HAP-1 (cell line): ENCODE data around the gene XG.
"Not testable (repeated sequence)": the region's sequence is repeated elsewhere in the genome, so short reads cannot be mapped to it uniquely, and the experiment has no call there.

ENCODE experiments used
- DNase-seq, 2 experiments: peaks; one replicate each; pipeline ENCODE4 v3.0.0-alpha.2; 2016 to 2020; ENCODE audit warnings: low spot score in 2 of 2
- H3K27me3 ChIP-seq: fragments of 250-450 bp; sonication (Bioruptor Pico); 2 replicates; pipeline ENCODE4 v1.5.1; 2020; ENCODE audit warnings: low read depth, mild to moderate bottlenecking, moderate library complexity
- H3K36me3 ChIP-seq: fragments of 250-450 bp; sonication (Bioruptor Pico); replicated peaks from 2 replicates; pipeline ENCODE4 v1.5.1; 2020; ENCODE audit warnings: mild to moderate bottlenecking
- H3K4me1 ChIP-seq: fragments of 250-450 bp; sonication (Bioruptor Pico); 2 replicates; pipeline ENCODE4 v1.5.1; 2020; ENCODE audit warnings: mild to moderate bottlenecking
- H3K4me3 ChIP-seq: fragments of 250-450 bp; sonication (Bioruptor Pico); 2 replicates; pipeline ENCODE4 v1.5.1; 2020; ENCODE audit warnings: mild to moderate bottlenecking, moderate library complexity
- H3K9me3 ChIP-seq: fragments of 250-450 bp; sonication (Bioruptor Pico); 2 replicates; pipeline ENCODE4 v1.5.1; 2020; ENCODE audit warnings: mild to moderate bottlenecking, moderate library complexity
- in situ Hi-C: fragments of 300-500 bp; cut with MboI; formaldehyde crosslinking; loops from 3 replicates; pipeline ENCODE4 v1.14.3; 2020; ENCODE audit warnings: low sequenced_read_pairs, inconsistent platforms, mixed read lengths

The XG gene

GRCh38 chrX:2715066-2715600, 36.7 kb upstream of the XG start:
- H3K4me1 ChIP-seq = peaks cover 14% of the 10 kb centered on the region
- no peak for DNase-seq
- in situ Hi-C loops = no loop called here
- H3K36me3 ChIP-seq = peaks cover 36% of the 10 kb centered on the region
- no peak overlapping the region for H3K4me3 ChIP-seq
- H3K9me3 ChIP-seq = no peaks in the 10 kb centered on the region
- H3K27me3 ChIP-seq = no peaks in the 10 kb centered on the region

DNA sequence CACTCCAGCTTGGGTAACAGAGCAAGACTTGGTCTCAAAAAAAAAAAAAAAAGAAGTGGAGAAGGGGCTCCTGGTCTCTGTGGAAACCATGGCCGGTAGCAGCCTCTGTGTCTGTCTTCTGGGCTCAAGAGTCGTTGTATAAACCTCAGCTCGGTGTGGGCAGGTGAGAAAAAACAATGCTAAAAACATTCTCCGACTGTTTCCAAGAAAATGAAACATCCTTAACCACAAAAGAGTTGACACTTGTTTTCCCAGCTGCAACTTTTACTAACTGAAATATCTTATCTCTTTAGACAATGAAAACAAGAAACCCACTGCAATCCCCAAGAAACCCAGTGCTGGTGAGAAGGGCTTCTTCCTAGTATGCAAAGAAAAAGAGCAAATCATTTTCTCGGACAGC, 34.5 kb upstream of the XG start:
- Histone ChIP-seq H3K36me3 (peaks cover 46% of the 10 kb centered on the region), H3K9me3 (no peaks in the 10 kb centered on the region), H3K4me3 (no peak overlapping the region), H3K4me1 (no peaks in the 10 kb centered on the region), H3K27me3 (no peaks in the 10 kb centered on the region)
- in situ Hi-C loops = no loop called here
- no peak for DNase-seq

DNA sequence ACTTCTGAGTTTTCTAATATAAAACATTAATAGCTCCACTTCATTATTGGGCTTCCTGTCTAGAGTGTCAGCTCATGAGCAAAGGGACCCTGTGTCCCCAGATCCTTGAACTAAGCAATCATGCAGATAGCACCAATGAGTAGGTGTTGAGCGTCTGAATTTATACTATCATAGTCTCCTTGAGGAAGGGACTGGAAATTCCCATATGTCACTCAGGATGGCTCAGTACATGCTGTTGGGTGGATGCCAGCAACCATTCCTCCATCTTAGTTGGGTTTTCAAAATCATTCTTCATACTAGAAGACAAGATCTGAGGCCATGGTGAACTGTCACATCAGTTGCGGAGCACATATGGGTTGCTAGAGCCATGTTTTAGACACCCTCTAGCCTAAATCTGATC, 33.0 kb upstream of the XG start:
- Histone ChIP-seq H3K4me1 (no peaks in the 10 kb centered on the region), H3K9me3 (no peaks in the 10 kb centered on the region), H3K27me3 (no peaks in the 10 kb centered on the region), H3K4me3 (no peak overlapping the region), H3K36me3 (peaks cover 61% of the 10 kb centered on the region)
- in situ Hi-C loops = no loop called here
- DNase-seq = no peak

DNA sequence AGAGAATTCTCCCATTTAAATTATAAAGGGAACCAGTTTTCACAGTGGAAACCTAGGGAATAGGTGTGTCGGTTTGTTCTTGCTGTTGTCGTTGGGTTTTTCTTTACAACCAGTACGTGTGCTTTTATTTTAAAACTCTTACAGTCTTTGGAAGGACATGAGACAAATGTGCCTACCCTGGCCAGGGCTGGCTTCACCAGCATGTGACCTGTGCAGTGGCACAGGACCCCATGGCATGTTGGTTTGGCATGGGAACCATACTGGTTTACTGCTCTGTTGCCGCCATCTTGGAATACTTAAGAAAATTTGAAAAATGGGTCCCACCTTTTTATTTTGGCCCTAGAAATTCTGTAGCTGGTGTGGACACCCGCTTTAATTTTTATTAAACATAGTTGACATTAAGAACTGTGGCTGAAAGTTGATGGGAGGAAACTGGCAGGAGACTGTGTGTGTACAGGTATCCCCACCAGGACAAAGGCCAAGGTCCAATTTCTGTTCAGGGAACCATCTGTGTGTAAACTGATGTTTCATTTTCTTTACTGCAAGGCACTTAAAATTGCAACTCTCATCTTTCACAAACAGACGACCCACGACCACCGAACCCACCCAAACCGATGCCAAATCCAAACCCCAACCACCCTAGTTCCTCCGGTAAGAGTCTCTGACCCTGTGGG, 31.9 kb upstream of the XG start:
- Histone ChIP-seq H3K4me3 (no peak overlapping the region), H3K9me3 (no peaks in the 10 kb centered on the region), H3K27me3 (no peaks in the 10 kb centered on the region), H3K36me3 (peaks cover 61% of the 10 kb centered on the region), H3K4me1 (no peaks in the 10 kb centered on the region)
- in situ Hi-C loops = no loop called here
- DNase-seq = no peak

GRCh38 chrX:2723286-2723879, 28.5 kb upstream of the XG start:
- no peaks in the 10 kb centered on the region for H3K4me1 ChIP-seq
- no peaks in the 10 kb centered on the region for H3K27me3 ChIP-seq
- in situ Hi-C loops = no loop called here
- peaks cover 68% of the 10 kb centered on the region for H3K36me3 ChIP-seq
- H3K9me3 ChIP-seq = no peaks in the 10 kb centered on the region
- no peak overlapping the region for H3K4me3 ChIP-seq
- no peak for DNase-seq

DNA sequence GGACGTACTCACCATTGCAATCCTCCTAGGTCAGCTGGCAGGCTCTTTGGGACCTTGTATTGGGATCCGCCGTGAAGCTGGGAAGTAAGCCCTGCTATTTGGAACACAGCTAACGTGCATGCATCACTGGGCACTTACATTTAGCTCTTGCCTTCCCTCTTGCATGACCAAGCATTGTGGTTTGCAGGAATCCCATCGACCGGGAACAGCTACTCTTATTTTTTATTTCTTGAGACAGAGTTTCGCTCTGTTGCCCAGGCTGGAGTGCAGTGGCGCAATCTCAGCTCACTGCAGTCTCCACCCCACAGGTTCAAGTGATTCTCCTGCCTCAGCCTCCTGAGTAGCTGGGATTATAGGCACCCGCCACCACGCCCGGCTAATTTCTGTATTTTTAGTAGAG, 24.6 kb upstream of the XG start:
- DNase-seq, H3K4me1 ChIP-seq, H3K27me3 ChIP-seq, H3K9me3 ChIP-seq, H3K4me3 ChIP-seq, in situ Hi-C loops: not testable (repeated sequence)
- peaks cover 54% of the 10 kb centered on the region for H3K36me3 ChIP-seq

DNA sequence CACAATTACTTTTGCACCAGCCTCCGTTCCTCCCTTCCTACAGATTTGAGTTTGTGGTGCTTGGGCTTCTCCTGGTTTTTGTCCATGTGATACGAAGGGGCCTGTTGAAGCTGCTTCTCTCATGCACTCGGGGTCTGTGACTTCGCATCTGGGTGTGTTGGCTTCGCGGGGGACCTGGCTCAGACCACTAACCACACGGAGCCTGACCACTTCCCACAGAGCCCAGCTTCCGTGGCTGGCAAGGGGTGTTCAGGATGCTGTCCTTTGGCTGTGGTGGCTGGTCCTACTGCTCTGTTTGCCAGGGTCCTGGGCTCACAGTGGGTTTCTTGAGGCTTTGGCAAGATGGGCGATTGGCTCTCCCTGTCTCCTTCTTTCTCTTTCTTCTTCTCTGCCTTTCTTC, 19.8 kb upstream of the XG start:
- no peaks in the 10 kb centered on the region; the same call in 1 of the 2 replicates for H3K9me3 ChIP-seq
- no peaks in the 10 kb centered on the region for H3K4me1 ChIP-seq
- DNase-seq = no peak
- in situ Hi-C loops = no loop called here
- H3K4me3 ChIP-seq = no peak overlapping the region
- H3K27me3 ChIP-seq = no peaks in the 10 kb centered on the region
- H3K36me3 ChIP-seq = peaks cover 27% of the 10 kb centered on the region

- no peaks in the 10 kb centered on the region for H3K27me3 ChIP-seq
- no peak for DNase-seq
- in situ Hi-C loops = no loop called here
- H3K36me3 ChIP-seq = peaks cover 25% of the 10 kb centered on the region
- no peak overlapping the region for H3K4me3 ChIP-seq
- H3K4me1 ChIP-seq = no peaks in the 10 kb centered on the region
- H3K9me3 ChIP-seq = no peaks in the 10 kb centered on the region; the same call in 1 of the 2 replicates
Observed at GRCh38 chrX:2732649-2733048, 19.2 kb upstream of the XG start.

GRCh38 chrX:2733286-2733685, 18.6 kb upstream of the XG start:
- no peak for DNase-seq
- Histone ChIP-seq H3K36me3 (peaks cover 28% of the 10 kb centered on the region), H3K4me1 (no peaks in the 10 kb centered on the region), H3K27me3 (no peaks in the 10 kb centered on the region), H3K9me3 (no peaks in the 10 kb centered on the region; the same call in 1 of the 2 replicates), H3K4me3 (no peak overlapping the region)
- in situ Hi-C loops = no loop called here

GRCh38 chrX:2735270-2735669, 16.6 kb upstream of the XG start:
- H3K27me3 ChIP-seq = no peaks in the 10 kb centered on the region
- no peaks in the 10 kb centered on the region for H3K4me1 ChIP-seq
- DNase-seq = no peak
- in situ Hi-C loops = no loop called here
- peaks cover 19% of the 10 kb centered on the region for H3K36me3 ChIP-seq
- H3K9me3 ChIP-seq = no peaks in the 10 kb centered on the region; the same call in 1 of the 2 replicates
- H3K4me3 ChIP-seq = no peak overlapping the region

- Histone ChIP-seq H3K4me1 (no peaks in the 10 kb centered on the region), H3K36me3 (peaks cover 21% of the 10 kb centered on the region), H3K27me3 (no peaks in the 10 kb centered on the region), H3K9me3 (no peaks in the 10 kb centered on the region), H3K4me3 (no peak overlapping the region)
- DNase-seq = no peak
- in situ Hi-C loops = no loop called here
Observed at GRCh38 chrX:2740672-2741071, 11.2 kb upstream of the XG start.

DNA sequence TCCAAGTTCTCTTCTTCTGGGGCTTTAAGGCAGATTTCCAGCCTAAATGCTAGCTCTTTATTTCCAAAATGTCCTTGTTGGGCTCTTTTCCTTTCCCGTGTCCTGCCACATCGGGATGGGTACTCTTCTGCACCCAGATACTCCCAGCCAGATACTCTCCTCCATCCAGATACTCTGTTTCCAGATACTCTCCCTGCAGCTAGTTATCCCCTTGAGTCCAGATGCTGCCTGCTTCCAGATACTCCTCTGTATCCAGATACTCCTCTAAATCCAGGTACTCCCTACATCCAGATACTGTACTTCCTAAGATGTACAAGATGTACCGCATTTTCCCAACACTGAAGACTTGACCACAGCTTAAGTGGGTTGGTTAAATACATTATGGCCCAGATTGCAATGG, 10.5 kb upstream of the XG start:
- Histone ChIP-seq H3K9me3 (no peaks in the 10 kb centered on the region), H3K27me3 (no peaks in the 10 kb centered on the region), H3K4me3 (no peak overlapping the region), H3K36me3 (peaks cover 21% of the 10 kb centered on the region), H3K4me1 (no peaks in the 10 kb centered on the region)
- in situ Hi-C loops = no loop called here
- no peak for DNase-seq

DNA sequence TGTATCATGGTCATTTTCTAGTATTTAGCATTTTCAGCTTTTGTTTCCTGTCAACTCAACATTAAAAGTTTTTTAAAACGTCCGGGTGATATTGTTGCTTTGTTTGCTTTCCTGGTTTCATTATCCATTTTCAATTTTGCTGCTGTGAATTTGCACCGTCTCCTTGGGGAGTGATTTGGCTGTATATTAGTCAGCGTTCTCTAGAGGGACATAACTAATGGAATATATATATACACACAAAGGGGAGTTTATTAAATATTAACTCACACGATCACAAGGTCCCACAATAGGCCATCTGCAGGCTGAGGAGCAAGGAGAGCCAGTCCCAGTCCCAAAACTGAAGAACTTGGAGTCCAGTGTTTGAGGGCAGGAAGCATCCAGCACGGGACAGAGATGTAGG, 5.6 kb upstream of the XG start:
- in situ Hi-C loops = not testable (repeated sequence)

GRCh38 chrX:2748171-2748814, 3.5 kb upstream of the XG start:
- H3K27me3 ChIP-seq = no peaks in the 10 kb centered on the region
- H3K9me3 ChIP-seq = no peaks in the 10 kb centered on the region
- DNase-seq = no peak
- in situ Hi-C loops = no loop called here
- no peaks in the 10 kb centered on the region for H3K4me1 ChIP-seq
- H3K36me3 ChIP-seq = peaks cover 2% of the 10 kb centered on the region; the same call in 1 of the 2 replicates
- H3K4me3 ChIP-seq = no peak overlapping the region

More for the DNA sequence above, 5.6 kb upstream of the XG start:
- not testable (repeated sequence) for H3K4me1 ChIP-seq, H3K9me3 ChIP-seq, H3K27me3 ChIP-seq, DNase-seq, H3K4me3 ChIP-seq
- peaks cover 11% of the 10 kb centered on the region for H3K36me3 ChIP-seq
